A673 (cell line): ENCODE data around the gene UBFD1.

Source experiments
- CTCF ChIP-seq: fragments of 300-800, 200-600 bp; sonication (generic); conservative IDR thresholded peaks from 2 replicates; pipeline ENCODE4 v1.5.1; 2017; ENCODE audit warnings: low read depth, mild to moderate bottlenecking, antibody characterized with exemption, low read length, moderate library complexity, mixed read lengths
- EZH2 ChIP-seq: fragments of 200-600 bp; sonication (generic); IDR thresholded peaks from 2 replicates; pipeline ENCODE4 v1.6.1; 2017; ENCODE audit warnings: borderline replicate concordance, low read depth, mild to moderate bottlenecking, mixed read lengths, antibody characterized with exemption, low read length; ENCODE audit not compliant: poor library complexity, severe bottlenecking

- TF ChIP-seq CTCF, result no peak
- no peak for TF ChIP-seq EZH2
Observed at GRCh38 chr16:23516366-23517137, 41.0 kb upstream of the UBFD1 start.
